Measurements from ENCODE around the gene TRAF3. TPM values are rescaled to one million over a fixed set of nuclear protein-coding genes. Genes with fewer than 3 reads are reported as not detected.

TRAF3 gene
- total RNA-seq, 1 donor from 2014 or later, result 16.7 TPM

DNA sequence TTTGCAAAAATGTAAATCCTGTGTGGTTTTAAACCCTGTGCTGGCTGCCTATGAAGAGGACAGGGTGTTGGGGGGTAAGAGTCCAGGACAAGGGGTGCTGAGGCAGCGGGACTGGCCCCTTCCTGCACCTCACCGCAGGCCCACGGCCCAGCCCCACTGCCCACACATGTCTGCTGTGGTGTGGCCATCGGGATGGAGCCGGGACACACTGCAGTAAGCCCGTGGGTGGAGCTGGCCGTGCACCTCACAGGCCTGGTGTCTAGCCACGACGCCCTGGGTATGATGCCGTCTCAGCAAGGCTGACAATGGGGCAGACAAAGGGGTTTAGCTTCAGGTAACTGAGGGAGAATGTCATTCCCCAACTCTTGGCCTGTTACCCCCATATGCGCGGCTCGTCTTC lies 164.8 kb downstream of the TRAF3 start:
- no peak for TF ChIP-seq CTCF (IDR thresholded peaks at IDR 0.05; ENCODE audit: partially characterized antibody, unreplicated experiment)
- H3K4me3 Mint-ChIP-seq (ENCODE audit: unreplicated experiment), result no peak overlapping the region
- peaks cover 7% of the 10 kb centered on the region for H3K4me1 Mint-ChIP-seq (ENCODE audit: low read depth, unreplicated experiment)
- no peak for DNase-seq
- no peak overlapping the region for H3K27ac Mint-ChIP-seq (ENCODE audit: unreplicated experiment)
- peaks cover 7% of the 10 kb centered on the region for H3K36me3 Mint-ChIP-seq (ENCODE audit: unreplicated experiment)
- H3K27me3 Mint-ChIP-seq (ENCODE audit: unreplicated experiment), result peaks cover 4% of the 10 kb centered on the region
- H3K9me3 Mint-ChIP-seq (ENCODE audit: unreplicated experiment), result peaks cover 11% of the 10 kb centered on the region

GRCh38 chr14:102943454-102943853 lies 166.2 kb downstream of the TRAF3 start:
- H3K4me3 Mint-ChIP-seq (ENCODE audit: unreplicated experiment), result no peak overlapping the region
- peaks cover 4% of the 10 kb centered on the region for H3K27me3 Mint-ChIP-seq (ENCODE audit: unreplicated experiment)
- H3K4me1 Mint-ChIP-seq (ENCODE audit: low read depth, unreplicated experiment), result peaks cover 7% of the 10 kb centered on the region
- peaks cover 10% of the 10 kb centered on the region for H3K36me3 Mint-ChIP-seq (ENCODE audit: unreplicated experiment)
- no peak for TF ChIP-seq CTCF (IDR thresholded peaks at IDR 0.05; ENCODE audit: partially characterized antibody, unreplicated experiment)
- H3K27ac Mint-ChIP-seq (ENCODE audit: unreplicated experiment), result no peak overlapping the region
- no peak for DNase-seq
- peaks cover 12% of the 10 kb centered on the region for H3K9me3 Mint-ChIP-seq (ENCODE audit: unreplicated experiment)

DNA sequence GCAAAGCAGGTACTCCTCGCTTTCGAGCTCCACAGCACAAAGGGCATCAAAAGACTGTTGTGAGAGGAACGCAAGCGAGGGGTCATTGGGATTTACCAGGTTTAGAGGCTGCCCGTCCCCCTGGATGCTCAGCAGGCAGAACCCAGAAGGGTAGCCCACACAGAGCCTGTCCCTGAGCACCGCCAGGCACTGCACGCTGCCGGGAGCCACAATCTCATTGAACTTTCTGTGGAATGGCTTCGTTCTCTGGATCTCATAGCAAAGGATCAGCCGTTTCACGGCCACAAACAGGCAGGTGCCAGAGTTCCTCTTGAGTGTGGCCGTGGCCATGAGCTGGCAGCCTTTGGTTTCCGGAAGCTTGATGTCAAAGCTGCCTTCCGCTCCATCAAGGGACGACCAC lies 166.7 kb downstream of the TRAF3 start:
- Mint-ChIP-seq H3K4me1 (ENCODE audit: low read depth, unreplicated experiment) (peaks cover 8% of the 10 kb centered on the region), H3K9me3 (ENCODE audit: unreplicated experiment) (peaks cover 12% of the 10 kb centered on the region), H3K4me3 (ENCODE audit: unreplicated experiment) (no peak overlapping the region), H3K36me3 (ENCODE audit: unreplicated experiment) (peaks cover 10% of the 10 kb centered on the region), H3K27ac (ENCODE audit: unreplicated experiment) (no peak overlapping the region), H3K27me3 (ENCODE audit: unreplicated experiment) (peaks cover 4% of the 10 kb centered on the region)
- DNase-seq, result no peak
- no peak for TF ChIP-seq CTCF (IDR thresholded peaks at IDR 0.05; ENCODE audit: partially characterized antibody, unreplicated experiment)

DNA sequence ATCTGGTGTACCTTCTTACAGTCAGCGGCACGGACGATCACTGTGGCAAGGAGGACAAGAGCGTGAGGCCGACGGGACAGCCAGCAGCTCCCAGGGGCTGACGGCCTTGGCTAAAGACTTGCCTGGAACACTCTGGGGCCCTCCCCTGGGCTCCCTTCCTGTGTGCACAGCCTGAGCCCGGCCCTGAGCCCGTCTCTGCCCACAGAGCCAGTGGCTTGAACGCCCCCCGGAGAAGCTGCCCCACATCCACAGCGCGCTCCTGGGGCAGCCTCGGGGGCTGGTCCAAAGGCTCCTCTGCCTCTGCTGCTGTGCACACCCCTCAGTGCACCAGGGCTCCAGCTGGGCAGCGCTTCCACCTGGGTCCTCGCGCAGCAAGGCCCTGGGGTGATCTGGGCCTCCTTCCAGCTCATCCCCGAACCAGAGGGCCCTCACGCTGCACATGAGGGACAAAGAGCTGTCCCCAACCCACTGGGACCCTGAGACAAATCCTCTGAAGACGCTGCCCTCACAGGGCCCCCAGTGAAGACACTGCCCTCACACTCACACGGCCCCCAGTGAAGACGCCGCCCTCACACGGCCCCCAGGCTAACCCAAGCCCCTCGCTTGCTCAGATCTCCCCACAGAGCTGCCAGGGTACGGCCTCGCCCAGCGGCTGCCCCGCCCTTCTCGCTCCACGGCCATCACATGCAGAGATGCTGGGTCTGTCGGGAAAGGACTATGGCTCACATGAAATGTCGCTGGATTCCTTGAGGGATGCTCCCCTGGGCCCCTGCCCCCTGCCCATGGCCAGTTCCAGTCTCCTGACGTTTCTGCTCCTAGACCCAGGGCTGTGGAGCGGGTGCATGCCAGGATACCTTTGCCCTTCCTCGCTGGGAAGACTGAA lies 167.4 kb downstream of the TRAF3 start:
- H3K27ac Mint-ChIP-seq (ENCODE audit: unreplicated experiment), result no peak overlapping the region
- H3K4me3 Mint-ChIP-seq (ENCODE audit: unreplicated experiment), result no peak overlapping the region
- DNase-seq, result no peak
- peaks cover 12% of the 10 kb centered on the region for H3K4me1 Mint-ChIP-seq (ENCODE audit: low read depth, unreplicated experiment)
- peaks cover 11% of the 10 kb centered on the region for H3K9me3 Mint-ChIP-seq (ENCODE audit: unreplicated experiment)
- no peak for TF ChIP-seq CTCF (IDR thresholded peaks at IDR 0.05; ENCODE audit: partially characterized antibody, unreplicated experiment)
- peaks cover 4% of the 10 kb centered on the region for H3K27me3 Mint-ChIP-seq (ENCODE audit: unreplicated experiment)
- peaks cover 10% of the 10 kb centered on the region for H3K36me3 Mint-ChIP-seq (ENCODE audit: unreplicated experiment)
